ENCODE data around the gene SYNRG.

The SYNRG gene

DNA sequence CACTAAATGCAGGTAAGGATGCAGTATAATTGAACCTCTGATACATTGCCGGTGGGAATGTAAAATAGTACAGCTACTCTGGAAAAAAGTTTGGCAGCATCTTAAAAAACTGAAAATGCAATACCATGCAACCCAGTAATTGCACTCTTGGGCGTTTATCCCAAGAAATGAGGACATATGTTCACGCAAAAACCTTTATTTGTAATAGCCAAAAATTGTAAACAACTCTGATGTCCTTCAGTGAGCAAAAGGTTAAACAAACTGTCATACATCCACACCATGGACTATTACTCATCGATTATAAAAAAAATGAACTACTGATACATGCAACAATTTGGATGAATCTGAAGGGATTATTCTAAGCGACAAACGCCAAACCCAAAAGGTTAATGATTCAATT is 16.9 kb downstream of the SYNRG start:
- DNase-seq = no peak

DNA sequence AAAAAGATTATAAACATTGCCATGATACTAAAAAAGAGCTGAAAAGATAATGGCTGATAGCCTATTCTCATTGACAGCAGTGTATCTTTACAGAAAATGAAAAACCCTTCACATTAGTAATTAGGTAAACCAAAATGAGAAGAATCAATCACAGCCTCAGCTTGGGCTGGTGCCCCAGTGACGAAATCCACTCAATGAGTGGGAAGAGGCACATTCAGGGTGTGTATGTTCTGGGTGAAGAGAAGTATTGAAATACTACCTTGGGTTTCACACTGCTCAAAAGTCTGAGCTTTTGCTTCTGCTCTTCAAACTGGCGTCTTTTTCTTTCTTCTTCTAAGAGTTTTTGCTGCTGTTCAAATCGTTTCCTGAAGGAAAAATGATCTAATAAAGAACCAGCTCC is 24.2 kb downstream of the SYNRG start:
- DNase-seq = no peak

DNA sequence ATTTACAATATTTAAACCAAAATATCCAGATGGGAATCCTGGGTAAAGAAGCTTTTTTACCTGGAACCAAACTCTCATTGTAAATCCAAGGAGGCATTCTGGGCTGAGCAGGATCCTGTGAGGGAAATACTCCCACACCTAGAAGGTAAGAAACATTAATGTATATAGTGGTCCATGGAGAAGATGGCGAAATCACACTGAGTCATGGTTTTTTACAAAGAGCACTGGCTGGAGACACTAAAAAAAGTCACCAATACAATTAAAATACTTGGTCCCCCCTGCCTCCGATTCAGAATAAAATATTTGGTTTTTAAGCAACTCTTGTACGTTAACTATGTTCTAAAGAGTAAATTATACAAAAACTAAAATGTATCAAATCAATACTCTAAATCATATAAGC is 32.9 kb downstream of the SYNRG start:
- DNase-seq = no peak

DNA sequence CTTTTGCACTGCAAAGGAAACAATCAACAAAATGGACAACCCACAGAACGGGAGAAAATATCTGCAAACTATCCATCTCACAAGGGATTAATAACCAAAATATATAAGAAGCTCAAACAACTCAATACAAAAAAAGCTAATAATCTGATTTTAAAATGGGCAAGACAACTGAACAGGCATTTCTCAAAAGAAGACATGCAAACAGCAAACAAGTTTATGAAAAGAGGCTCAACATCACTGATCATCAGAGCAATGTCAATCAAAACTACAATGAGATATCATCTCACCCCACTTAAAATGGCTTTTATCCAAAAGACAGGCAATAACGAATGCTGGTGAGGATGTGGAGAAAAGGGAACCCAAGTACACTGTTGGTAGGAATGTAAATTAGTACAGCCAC is 34.8 kb downstream of the SYNRG start:
- DNase-seq = no peak

DNA sequence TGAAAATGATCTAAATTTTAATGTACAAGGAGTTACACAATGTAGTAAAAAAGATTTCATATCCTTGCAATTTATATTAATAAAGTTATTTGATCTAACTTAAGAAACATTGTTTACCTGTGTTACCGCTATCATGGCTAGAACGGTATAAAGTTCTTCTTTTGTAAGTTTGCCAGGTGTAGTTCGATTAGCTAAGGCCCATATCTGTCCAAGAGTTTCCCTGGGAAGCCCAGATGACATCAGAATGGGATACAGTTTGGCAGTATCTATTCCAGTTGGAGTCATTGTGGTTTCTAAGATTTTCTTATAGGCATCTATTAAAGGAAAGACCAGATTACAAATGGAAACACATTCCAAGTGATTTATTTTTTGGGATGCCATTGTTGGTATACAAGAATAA is 37.5 kb downstream of the SYNRG start:
- DNase-seq = no peak

DNA sequence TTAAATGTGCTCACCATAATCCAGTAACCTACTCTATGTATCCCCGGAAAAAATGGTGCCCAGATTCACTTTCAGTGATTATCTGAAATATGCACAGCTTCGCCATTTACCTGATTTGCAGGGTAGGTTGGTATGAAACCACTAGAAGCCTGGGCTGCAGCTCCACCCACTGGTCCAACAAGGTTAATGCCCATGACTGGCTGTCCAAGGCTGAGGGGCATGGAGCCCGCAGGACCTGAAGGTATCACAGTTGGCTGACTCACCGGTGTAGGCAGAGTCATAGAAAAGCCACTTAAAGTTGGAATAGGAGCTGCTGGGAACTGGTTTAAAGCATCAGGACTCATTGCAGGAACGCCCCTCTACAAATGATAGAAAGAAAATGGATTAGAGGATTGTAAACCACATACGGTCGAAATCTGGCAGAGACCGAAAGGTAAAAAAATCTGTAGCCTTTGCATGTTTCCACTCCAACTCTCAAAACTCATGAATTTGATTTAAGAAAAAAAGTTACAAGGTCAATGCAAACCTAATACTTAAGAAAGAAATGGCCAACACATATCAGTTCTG is 38.6 kb downstream of the SYNRG start:
- no peak for DNase-seq

DNA sequence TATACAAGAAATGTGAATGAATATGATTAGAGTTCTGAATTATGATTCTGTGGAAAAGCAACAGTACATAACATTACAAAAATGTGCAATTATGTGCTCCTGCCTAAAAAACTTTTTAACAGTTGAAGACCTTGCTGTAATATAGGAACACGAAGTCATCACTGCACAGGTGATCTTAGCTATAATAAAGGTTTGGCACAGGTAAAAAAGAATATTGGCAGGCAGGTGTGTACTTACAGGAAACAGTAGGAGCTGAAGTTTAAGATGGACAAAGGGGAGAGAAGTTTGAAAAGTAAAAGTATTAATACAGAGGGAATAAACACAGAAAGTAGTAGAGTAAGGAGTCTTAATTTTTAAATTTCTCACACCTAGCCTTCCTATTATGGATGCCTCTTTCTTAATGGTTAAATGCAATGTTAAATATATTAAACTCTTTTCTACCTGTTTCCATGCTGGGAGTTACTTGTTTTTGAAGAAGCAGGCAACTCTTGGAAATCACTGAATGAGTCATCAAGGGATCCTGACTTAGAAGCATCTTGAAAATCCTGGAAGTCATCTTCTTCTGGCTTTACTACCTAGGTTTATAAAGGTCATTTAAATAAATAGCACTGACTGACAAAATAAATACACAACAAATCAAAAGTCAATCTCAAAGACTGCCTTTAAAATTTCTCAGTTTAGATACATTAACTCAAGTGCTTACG is 40.7 kb downstream of the SYNRG start:
- no peak for DNase-seq

DNA sequence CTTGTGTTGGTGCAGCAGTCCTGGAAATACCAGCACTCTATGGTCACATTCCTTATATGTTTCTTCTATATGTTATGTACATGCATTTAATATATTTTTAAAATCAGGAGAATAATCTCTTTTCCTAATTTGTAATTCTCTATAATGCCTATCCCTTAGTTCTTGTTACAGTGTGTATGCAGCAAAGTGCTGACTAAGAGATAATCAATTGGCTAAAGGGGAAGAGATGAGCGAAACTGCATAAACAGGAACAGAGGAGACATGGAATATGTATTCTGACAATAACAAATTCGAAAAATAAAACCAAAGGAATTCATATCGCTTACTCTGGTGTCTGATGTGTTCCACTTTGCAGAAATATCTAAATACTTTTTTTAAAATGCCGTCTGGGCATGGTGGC is 41.7 kb downstream of the SYNRG start:
- no peak for DNase-seq

DNA sequence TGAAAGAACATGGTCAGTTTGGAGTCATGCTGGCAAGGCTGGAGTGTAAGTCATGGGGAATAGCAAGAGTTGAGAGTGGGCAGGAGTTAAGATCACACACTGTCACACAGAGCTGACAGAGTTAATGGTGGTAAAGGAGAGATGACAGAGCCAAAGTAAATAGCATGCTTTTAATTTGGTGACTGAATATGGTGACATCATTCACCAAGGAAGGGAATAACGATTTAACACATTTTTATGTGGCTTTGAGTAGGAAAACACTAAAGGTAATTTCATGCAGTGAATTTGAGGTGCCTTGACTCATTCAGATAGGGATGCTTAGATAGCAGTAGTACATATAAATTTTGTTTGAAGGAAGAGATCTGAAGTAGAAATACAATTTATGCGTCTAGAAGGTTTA is 42.1 kb downstream of the SYNRG start:
- DNase-seq = no peak

DNA sequence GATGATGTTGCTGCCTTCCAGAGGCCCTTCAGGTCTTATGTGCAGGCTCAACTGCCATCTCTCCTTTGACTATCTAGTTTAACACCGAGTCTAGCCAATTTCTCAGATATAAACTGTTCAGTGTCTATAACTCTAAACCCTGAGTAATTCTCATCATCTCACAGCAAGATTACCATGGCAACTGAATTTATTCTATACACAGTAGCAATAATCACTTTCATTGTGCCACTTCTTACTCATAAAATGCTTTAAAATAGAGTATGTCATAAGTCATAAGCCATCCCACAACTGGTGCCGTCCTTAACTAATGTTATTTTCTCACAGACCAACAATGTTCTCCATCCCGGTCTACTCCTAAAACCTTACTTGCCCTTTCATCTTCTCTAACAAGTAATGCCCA is 45.0 kb downstream of the SYNRG start:
- no peak for DNase-seq

DNA sequence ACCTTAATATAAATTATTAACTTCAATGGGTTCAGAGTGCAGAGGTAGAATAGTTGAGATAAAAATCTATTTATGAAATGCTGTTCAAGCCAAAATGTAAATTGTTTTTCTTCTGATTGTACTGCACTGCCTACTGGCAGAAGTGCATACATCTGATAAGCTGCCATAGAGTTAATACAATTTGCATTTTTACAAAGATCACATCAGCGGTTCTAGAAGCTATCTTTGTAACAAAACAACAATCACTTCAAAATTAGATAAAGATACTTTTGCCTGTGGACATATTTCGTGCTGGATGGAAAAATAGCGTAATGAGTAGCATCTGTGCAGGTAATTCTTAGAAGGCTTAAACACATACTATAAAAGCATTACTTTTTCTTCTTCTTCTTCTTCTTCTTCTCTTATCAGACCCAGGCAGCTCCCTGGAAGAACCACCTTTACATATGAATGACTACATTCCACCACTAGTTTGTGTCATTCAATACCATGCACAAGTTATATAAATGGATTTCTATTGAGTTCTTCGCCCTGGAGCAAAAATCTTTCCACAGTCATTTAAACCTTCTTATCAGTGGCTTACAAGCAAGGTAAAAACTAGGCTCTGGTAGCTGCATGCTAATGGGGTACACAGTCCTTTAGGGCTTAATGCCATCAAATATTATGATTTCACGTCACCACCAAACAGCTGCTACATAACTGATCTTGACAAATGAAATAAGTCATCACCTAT is 47.0 kb downstream of the SYNRG start:
- DNase-seq = no peak

DNA sequence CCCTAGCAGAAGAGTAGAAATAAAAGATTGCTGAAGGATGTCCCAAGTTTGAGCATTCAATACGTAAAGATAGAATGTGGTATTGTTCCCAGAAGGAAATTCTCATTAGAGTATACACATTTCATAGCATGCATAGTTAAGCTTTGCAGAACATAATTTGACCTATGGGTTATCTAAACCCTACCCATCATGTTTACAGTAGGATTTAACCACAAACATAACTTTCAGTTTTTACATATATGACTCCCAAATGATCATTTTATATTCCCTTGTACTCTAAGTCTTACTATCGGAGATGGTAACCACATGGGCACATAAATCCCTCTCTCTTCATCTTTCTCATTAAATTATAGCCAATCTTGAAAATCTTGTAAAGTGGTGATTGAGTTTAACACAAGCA is 50.9 kb downstream of the SYNRG start:
- no peak for DNase-seq

DNA sequence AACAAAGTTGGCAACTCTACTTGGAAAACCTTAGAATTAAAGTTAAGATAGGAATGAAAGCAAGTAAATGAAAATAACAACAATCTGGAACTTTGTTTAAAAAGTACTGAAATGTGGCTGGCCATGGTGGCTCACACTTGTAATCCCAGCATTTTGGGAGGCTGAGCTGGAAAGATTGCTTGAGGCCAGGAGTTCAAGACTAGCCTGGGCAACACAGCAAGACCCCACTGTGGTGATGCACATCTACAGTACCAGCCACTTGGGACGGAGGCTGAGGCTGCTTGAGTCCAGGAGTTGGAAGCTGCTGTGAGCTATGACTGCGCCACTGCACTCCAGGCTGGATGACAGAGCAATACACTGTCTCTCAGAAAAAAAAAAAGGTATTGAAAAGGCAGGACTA is 51.7 kb downstream of the SYNRG start:
- no peak for DNase-seq

DNA sequence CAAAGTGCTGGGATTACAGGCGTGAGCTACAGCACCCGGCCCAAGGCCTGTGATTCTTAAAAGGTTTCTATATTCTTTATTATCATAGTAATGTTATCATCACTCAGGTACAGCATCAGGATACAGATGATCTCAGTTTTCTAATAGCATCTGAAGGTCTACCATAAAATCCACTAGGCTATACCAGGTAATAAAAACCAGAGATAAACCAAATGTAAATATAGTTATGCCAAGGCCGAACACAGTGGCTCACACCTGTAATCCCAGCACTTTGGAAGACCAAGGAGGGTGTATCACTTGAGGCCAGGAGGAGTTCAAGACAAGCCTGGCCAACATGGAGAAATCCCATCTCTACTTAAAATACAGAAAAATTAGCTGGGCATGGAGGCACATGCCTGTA is 53.8 kb downstream of the SYNRG start:
- DNase-seq = no peak

DNA sequence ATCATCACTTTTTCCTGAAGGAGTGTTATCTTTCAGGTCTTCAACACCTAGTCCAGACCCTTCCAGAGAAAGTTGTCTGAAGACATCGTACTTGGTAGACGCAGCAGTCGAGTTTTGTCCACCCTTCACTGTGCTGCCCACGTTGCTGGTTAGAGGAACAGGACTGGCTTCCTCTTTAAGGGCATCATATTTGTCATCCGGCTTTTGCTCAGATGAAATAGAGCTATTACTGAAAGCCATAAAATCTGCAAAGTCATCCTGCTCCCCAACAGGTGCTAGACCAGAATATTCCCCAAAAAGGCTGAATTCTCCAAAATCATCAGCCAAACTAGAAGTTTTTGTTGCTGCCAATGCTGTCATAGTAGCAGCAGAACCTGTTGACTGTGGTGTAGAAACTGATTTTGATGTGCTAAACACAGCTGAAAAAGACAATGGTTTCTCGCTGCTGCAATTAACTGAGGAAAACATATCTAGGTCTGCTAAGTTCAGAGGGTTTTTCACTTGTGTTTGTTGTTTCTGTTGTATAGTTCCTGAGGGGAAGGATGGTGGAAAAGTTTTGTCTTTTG is 55.7 kb downstream of the SYNRG start:
- DNase-seq = no peak

DNA sequence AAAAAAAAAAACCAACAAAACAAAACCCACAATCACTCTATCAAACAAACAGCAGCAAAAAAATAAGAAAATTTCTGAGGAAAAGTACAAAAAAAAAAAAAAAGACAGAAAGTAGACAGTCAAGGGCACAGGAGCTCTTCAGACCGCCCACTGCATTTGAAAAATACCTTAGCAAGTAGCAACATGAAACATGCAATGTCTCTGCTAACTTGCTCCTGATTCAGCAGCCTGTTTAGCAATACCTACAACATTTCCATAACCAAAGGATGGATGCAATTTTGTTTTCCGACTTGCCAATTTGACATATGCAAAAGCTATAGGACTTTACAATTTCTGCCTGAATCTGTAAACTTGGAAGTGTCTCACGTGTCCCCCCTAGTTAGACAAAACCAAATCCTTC is 57.4 kb downstream of the SYNRG start:
- DNase-seq = no peak

DNA sequence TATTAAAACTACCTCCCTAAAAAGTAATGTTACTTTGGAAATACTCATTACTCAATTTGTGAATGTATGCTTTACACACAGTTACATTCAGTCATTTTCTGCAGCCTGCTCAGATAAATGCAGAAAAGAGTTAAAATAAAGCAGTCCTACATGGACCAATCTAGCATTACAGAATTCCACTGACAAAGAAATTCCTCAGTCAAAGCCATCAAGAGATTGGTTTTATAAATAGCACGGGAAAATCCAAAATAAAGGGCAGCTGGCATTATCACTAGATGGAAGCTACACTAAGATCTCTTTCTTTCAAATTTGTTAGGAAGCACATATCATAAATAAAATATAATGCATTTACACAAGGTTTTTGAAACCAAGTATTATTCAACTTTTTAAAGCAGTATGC is 61.2 kb downstream of the SYNRG start:
- DNase-seq = no peak

DNA sequence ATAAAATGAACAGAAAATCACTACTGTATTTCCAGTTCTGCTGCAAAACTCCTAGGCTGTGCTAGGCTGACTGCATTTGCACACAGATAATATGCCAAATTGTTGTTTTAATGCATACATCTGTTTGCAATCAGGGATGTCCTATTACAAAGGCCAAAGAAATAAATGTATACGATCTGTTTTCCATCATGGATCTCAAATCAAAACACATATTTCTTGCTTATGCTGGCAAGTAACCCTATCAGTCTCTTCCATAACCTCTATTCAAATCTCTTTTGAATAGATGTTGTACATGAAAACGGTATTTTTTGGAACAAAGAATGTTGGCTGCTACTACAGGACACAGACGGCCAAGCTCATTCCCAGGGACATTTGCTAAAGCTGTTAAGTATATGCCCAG is 62.9 kb downstream of the SYNRG start:
- DNase-seq = no peak

DNA sequence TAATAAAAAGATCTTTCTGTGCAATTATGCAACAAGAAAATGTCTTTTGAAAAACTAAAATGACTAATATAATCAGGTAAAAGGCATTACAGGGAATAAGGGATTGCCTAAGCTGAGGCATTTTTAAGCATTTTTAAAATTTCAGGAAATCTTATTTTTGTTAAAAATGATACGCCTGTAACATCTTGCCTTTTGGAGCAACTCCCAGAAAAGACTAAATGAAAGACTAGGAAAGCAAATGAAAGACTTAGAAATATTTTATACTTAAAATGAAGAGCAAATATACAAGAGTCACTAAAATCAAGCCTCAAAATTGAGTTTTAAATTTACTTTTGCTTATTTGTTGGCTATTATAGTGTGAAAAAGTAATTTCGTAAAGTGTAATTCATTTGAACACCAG is 63.7 kb downstream of the SYNRG start:
- no peak for DNase-seq

DNA sequence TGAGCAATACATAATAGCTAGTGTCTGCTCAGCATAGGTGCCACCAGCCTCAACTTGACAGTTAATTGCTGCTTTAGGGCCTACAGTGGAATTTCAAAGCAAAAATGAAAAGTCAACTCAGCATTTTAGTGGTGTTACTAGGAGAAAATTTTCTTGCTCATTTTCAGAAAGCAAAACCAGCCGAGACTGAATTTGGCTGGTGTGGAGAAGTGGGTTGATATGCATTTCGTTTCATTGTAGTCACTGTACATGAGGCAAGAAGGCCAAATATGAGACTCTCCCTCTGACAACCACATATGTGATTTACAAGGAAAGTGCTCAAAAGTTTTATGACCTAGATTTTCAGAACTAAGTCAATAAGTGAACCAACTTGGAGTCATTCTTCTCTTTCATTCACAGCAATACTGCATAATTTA is 65.6 kb downstream of the SYNRG start:
- no peak for DNase-seq

DNA sequence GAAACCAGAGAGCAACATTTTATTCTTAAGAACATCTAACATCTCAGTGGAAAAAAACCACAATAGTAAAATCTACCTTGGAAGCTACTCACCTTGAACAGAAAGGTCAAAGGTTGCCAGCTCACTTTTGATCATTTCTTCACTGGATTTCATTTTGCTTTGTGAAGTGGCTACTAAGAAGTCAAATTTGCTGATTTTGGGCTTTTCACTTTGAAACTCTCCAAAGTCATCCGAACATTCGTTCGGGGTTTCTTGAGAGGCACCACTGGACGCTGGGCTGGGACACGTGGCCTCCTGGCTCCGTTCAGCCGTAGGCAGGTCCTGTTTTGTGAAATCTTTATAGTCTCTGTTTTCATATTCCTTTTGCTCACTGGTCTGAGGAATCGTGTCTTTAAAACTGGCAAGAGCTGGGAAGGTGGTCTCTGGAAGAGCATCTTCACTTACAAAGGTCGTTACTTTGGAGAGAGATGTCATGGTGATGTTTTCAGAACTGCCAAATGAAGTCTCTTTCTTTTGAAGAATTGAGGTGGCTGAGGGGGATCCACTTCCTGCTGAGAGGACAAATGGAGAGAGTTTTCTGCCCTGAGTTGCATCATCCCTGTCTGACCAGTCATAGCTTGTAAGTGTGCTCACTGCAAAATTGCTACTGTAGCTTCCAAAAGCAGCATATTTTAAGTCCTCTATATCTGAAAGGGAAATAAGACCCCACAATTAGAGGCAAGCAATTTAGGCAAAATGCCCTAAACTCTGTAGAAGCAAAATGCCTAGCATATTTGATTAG is 67.1 kb downstream of the SYNRG start:
- no peak for DNase-seq

DNA sequence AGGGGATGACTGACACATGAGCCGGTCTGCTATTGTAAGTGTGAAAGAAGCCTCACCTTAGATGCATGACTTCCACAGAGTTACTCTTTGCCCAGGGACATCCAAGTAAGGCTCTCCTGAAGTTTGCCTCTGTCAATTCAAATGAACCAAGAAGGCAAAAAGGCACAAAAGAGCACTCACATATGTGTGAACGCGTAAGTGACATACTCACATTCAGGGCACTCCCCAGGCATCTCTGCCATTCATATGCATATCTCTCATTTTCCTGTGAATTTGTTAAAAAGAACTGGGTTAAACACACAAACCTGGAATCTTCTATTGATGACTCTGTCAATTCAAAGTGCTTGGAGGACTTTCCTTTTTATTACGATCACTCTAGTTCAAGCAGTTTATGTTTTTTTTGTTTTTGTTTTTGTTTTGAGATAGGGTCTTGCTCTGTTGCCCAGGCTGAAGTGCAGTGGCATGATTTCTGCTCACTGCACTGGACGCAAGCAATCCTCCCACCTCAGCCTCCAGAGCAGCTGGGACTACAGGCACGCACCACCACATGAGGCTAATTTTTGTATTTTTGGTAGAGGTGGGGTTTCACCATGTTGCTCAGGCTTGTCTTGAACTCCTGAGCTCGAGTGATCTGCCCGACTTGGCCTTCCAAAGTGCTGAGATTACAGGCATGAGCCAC is 70.1 kb downstream of the SYNRG start:
- no peak for DNase-seq

DNA sequence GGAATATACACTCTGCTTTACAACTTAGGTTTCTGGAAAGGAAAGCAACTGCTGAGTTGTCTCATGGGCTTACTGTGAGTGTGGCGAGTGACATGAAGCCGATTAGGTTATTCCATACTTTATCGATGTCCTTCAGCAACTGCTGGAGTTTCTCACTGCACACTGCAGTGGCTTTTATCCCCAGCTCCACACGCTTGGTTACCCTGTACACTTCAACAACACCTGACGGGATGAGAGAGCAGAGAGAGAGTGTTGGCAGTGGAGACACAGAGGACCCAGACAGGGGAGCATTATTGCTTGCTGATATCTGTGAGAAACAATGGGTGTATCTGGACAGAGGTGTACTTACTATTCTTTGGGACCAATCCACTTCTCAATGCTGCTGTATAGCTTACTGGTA is 73.3 kb downstream of the SYNRG start:
- no peak for DNase-seq
